Measurements from ENCODE around the gene HAUS2.
"Not testable (repeated sequence)": the region's sequence is repeated elsewhere in the genome, so short reads cannot be mapped to it uniquely, and the experiment has no call there.

HAUS2 gene

DNA sequence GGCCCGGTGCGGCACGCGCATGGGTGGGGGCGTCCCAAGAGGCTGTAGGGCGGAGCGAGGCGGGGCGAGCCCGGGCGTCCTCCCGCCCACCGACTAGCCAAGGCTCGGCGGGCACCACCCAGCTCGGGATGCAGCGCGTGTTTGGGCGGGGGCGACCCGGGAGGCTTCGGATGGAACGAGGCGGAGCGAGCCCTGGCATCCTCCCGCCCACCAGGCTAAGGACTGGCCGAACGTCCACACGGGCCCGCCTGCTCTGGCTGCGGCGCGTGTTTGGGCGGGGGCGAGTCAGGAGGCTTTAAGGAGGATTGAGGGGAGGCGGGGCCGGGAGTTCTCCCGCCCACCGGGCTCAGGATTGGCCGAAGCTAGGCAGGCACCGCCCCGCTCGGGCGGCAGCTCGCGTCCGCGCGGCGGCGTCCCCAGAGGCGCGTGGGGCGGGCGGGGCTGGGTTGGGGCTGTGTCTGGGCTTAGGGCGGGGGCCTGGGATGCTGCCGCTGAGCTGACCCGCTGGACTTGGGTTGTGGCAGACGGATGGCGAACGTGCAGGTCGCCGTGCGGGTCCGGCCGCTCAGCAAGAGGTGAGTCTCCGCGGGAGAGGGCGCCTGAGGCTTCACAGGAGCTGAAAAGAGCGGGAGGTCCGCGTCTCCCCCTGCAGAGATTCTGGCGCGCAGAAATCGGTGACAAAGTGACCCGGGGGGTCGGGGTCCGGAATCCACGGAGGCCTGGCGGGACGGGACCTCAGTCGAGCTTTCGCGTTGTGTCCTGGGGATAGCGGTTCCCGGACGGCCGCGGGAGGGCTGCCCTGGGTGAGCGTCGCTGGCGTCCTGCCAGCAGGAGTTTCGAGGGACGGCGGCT lies 26.8 kb downstream of the HAUS2 start, which contains the start of gene STARD9:
Gene STARD9, plus strand, starts transcription at position 419 of the 852 bp plus-strand sequence. Its CDS starts 110 bp downstream, at position 529.
- DNase-seq (ENCODE audit: low read depth, low spot score), result peak; percentile 100

DNA sequence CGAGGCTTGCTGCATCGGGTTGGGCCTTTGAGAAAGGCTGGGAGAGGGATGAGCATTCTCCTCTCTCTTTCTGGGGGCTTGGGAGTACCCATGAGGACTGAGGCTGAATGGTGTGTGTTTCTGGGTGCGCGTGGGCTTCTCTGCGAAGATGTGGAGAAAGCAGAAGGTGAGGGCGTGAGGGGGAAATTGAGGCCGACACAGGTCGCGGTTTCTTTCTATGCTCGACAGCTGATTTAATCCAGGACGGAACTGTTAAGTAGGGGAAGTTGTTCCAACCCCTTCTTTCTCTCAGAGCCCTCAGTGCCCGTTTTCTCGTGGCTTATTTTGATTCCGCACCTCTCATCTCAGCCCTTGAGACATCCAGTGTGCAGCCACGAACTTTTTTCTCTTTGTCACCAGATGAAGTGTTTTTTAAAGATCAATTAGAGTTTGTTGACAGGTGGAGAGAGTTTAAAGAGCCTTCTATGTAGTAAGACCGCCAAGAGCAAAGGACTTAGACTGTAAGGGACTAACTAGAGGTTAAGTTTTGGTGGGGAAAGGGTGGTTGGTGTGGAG lies 27.5 kb downstream of the HAUS2 start:
- no peak for DNase-seq (ENCODE audit: low read depth, low spot score)

DNA sequence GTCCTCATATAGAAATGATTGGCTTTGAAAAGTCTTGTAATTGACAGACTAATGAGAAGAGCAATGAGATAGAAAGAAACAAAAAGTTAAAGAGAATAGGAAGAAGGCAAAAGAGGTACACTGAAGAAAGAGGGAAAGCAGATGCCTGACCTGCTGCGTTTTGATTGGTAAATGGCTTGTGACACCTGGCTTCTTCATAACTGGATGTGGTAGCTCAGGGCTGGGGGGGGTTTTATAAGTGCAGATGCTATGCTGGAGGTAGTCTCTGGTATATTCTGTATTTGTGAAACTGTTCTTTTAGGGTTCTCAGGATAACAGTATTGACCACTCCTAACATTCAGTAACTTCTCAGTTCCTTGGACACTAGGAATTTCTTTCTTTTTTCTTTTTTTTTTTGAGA lies 28.1 kb downstream of the HAUS2 start:
- DNase-seq (ENCODE audit: low read depth, low spot score), result no peak

GRCh38 chr15:42577514-42578031 lies 28.9 kb downstream of the HAUS2 start:
- DNase-seq (ENCODE audit: low read depth, low spot score), result peak; percentile 65

DNA sequence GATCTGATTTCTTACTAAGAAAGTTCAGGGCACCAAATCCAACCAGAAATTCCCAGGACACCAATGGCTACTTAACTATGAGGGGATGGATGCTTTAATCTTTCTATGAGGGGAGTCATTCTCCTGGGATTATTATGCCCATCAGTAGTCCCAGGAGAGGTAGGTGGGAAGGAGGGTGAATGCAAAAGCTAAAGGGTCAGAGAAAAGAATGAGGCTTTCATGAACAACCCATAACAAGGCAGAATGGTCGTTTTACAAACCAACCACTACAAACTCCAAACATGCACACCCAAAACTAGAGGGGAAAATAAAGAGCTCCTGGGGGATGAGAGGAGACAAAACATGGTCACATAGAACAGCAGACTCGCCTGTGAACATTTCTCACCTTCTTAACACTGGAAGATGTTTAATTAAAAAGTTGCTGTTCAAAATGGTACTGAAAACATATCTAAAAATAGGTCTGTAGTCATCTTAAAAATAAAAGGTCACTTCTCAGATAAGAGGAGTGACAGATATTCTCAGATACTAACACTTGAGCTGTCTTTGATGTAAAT lies 30.4 kb downstream of the HAUS2 start:
- DNase-seq (ENCODE audit: low read depth, low spot score), result no peak

DNA sequence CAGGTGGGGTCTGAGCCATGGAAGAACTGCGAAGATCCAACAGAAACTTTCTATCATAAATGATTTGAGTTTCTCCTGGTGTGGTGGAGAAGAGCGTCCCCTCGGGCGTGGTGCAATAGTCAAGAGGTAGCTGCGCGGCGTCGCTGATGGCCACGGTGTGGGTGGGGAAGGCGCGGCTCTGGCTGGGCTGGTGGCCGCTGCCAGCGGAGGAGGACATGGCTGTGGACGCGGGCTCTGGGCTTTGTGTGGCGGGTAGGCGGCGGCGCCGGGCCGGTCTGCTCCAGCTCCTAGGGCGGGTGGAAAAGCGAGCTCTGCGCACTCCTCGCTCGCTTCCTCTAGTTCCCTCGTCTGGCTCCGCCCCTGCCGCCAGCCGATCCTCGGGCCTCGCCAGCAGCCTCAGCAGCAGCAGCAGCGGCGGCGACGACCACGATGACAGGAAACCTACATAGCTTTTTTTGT lies 32.7 kb downstream of the HAUS2 start:
- peak; percentile 91 for DNase-seq (ENCODE audit: low read depth, low spot score)

DNA sequence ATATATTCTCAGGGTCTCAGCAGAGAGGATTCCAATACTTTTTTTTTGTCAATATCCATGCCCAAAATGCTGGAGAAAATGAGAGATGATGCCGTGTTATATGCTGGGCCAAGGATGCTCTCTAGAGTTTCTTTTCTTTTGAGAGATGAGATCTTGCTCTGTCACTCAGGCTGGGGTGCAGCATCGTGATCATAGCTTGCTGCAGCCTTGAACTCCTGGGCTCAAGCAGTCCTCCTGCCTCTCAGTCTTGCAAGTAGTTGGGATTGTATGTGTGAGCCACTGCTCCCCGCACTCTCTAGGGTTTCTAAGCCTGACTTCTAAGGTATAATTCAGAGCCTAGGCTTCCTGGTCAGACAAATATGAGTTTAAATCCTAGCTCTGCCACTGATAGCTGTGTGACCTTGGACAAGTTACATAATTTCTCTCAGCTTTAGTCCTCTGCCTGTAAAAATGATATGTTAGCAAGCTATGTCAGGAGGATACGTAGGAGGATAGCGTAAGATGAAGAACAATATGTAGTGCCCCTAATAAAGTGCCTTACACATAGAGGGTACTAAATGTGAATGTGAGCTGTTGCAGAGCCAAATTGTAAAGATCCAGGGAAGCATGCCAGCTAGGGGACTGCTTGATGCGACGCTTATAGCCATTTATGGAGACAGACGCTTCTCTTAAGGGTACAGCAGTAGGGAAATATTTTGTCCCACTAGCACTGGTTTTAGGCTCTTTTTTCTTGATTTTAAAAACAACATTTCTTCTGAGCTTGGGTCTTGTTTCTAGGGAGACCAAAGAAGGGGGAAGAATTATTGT lies 34.1 kb downstream of the HAUS2 start:
- no peak for DNase-seq (ENCODE audit: low read depth, low spot score)

DNA sequence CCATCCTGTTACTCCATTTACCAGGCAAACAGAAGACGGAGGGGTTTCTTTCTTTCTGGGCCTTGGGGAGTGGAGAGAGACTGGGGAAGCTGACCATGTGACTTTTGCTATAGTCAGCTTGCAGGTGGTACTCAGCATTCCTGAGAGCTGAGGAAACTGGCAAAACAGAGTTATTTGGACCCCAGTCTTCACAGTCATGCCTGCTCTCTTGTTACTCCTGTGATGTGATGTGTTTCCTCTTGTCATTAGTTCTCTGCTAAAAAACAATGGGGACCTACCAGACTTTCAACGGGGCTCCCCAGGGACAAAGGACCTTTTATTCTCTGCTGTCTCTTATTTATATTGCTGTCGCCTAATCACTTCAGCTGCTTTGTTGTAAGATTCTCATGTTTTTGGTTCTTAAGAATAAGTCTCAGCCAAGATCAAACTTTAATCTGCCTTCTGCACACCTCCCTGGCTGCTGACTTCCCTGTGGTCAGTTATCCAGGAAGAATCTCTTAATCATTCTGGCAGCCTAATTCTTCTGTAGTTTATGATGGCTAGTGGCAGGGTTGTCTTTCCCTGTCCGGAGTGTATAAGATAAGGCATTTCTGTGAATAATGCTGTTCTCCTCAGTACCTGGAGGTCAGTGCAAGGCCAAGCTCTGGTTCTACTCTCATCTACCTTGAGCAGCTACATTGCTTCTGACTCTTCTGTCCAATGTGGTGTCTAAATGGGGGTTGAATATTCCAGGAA lies 35.6 kb downstream of the HAUS2 start:
- DNase-seq (ENCODE audit: low read depth, low spot score), result peak; percentile 69

DNA sequence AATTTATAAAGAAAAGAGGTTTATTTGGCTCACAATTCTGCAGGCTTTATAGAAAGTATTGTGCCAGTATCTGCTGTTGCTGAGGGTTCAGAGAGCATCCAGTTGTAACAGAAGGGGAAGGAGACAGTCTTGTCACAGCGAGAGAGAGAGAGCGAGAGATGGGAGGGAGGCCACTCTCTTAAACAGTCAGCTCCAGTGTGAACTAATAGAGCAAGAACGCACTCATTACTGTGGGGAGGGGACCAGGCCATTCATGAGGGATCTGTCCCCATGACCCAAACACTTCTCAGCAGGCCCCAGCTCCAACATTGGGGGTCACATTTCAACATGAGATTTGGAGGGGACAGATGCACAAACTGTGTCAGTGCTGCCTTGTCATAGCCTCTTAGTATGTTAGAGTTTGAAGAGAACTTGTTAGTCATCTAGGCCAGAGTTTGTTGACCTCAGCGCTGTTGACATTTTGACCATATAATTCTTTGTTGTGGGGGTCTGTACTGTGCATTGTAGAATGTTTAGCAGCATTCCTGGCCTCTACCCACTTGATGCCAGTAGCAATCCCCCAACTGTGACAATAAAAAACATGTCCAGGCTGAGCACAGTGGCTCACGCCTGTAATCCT lies 42.1 kb downstream of the HAUS2 start:
- no peak for DNase-seq (ENCODE audit: low read depth, low spot score)

- peak; percentile 77 for DNase-seq (ENCODE audit: low read depth, low spot score)
Measured at GRCh38 chr15:42591238-42591934, 42.7 kb downstream of the HAUS2 start.

- no peak for DNase-seq (ENCODE audit: low read depth, low spot score)
Measured at GRCh38 chr15:42592716-42593115, 44.1 kb downstream of the HAUS2 start.

- DNase-seq (ENCODE audit: low read depth, low spot score), result no peak
Measured at GRCh38 chr15:42593143-42593542, 44.5 kb downstream of the HAUS2 start.

GRCh38 chr15:42594095-42594494 lies 45.5 kb downstream of the HAUS2 start:
- no peak for DNase-seq (ENCODE audit: low read depth, low spot score)

DNA sequence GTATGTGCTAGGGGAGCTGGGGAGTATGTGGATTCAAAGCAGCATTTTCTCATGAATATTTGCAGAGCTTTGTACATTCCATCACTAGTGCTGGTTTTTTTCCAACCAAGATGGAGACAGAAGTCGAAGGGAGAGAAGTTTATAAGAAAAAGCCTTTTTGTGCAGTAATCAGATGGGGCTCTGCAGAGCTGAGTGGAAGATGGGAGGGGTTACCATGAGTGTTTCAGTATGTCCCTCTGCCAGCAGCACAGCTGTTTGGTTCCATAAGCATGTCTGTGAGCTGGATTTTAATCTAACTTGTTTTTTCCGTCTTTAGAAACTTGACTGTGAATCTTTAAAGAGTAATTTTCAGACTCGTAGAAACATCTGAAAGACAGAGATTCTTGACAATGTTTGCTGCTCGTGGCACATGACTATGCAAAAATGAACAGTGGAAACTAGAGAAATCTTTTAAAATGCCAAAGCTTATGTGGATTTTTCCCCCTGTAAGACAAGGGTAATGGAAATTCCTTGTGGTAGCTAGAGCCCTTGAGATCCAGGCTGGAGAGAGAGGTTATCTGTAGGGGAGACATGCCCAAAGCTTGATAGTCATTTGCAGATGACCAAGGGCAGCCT lies 47.1 kb downstream of the HAUS2 start:
- no peak for DNase-seq (ENCODE audit: low read depth, low spot score)

- not testable (repeated sequence) for DNase-seq (ENCODE audit: low read depth, low spot score)
Measured at GRCh38 chr15:42601316-42601715, 52.7 kb downstream of the HAUS2 start.

- no peak for DNase-seq (ENCODE audit: low read depth, low spot score)
Measured at GRCh38 chr15:42602501-42602900, 53.9 kb downstream of the HAUS2 start.

DNA sequence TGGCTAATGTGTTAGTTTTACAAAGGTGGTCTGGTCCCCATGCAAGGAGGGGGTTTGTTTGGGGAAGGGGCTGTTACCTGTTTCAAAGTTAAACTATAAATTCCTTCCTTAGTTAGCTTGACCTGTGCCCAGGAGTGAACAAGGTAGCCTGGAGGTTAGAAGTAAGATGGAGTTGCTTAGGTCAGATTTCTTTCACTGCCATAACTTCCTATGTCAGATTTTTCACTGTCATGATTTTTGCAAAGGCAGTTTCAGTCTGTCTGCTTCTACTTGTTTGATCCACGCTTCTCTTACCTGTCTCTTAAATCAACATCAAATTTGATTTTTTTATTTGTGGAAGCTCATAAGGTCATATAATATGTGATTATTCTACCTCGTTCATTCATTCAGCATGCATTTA lies 55.3 kb downstream of the HAUS2 start:
- DNase-seq (ENCODE audit: low read depth, low spot score), result no peak

DNA sequence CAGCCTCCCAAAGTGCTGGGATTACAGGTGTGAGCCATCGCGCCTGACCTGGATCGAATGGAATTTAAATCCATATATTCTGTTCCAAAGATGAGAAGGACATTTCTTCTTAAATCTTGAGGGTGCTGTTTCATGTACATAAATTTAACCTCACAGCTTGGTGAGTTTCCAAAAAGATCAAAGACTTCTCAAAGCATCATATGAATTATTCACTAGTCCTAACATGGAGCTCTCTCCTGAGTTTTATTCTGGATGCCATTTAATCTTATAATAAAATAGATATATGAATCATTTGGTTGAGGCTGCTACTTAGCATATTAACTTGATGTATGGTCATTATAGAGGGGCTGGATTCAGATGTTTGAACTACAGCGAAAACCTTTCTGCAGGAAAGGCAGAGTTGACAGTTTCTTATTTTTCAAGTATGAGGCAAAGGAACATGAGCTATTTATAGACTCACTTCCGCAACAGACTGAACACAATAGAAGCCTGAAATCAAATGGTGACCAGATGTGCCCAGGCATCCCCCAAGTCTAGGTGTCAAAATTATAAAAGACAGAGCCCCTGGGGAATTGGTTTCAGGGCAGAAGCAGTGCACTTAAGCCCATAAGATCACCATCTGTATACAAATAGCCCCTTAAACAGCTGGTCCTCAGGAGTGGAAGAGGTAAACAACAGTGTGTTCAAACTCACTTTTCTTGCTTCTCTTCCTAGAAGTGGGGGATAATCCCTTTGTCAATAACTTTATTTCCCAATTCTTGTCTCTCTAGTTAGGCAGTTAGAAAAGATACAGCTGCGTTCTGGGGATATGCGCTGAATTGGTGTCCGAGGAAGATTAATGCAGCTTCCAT lies 56.5 kb downstream of the HAUS2 start:
- DNase-seq (ENCODE audit: low read depth, low spot score), result no peak

DNA sequence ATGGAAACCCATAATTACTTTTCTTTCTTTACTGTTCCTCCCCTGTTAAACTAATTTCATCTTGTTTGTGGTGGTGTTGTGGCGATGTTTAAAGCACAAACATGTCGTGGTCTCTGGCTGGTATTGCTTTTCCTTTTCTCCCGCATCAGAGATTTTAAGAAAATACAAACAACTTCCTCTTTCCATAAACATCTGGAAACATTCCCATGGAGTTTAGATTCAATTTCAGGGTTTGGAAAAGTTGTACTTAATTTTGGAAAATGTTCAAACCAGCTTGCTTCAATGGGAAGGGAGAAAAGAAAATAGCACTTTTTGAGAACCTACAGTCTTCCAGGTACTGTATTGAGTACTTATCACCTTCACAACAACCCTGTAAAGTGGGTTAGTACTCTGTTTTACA lies 57.2 kb downstream of the HAUS2 start:
- no peak for DNase-seq (ENCODE audit: low read depth, low spot score)
